CD14-positive monocyte (primary cell): ENCODE results near the gene ATP6V0E2. TPM values are rescaled to one million over a fixed set of nuclear protein-coding genes. Genes with fewer than 3 reads are reported as not detected.

ENCODE experiments used
- DNase-seq, 3 donors: peaks; one replicate each; pipeline ENCODE4 v3.0.0-alpha.2; 2011 to 2022
- H2AFZ ChIP-seq: 2 replicates; pipeline ENCODE4 v1.6.0; 2012; ENCODE audit warnings: mild to moderate bottlenecking, low read depth, low read length, inconsistent platforms; ENCODE audit not compliant: insufficient read depth, poor library complexity, severe bottlenecking
- H3K27ac ChIP-seq, 2 donors: 1 replicate in 1 of 2; 2 replicates in 1 of 2; pipeline ENCODE4 v1.5.1; 2012 to 2013; ENCODE audit warnings: low read length in 2 of 2, control low read depth in 1 of 2, inconsistent platforms in 1 of 2, low read depth in 1 of 2, mild to moderate bottlenecking in 1 of 2
- H3K27me3 ChIP-seq, 2 donors: one replicate each; pipeline versions ENCODE4 v1.6.0 to v1.6.1; 2011 to 2013; ENCODE audit warnings: low read length in 2 of 2; ENCODE audit not compliant: control insufficient read depth in 2 of 2, insufficient read depth in 2 of 2
- H3K36me3 ChIP-seq, 2 donors: replicated peaks in 1 of 2; 1 replicate in 1 of 2; 2 replicates in 1 of 2; pipeline versions ENCODE4 v1.5.1 to v1.6.1; 2012 to 2013; ENCODE audit warnings: low read length in 2 of 2, control low read depth in 1 of 2, inconsistent platforms in 1 of 2, mild to moderate bottlenecking in 1 of 2; ENCODE audit not compliant: insufficient read depth in 2 of 2, control insufficient read depth in 1 of 2
- H3K4me1 ChIP-seq, 2 donors: 1 replicate in 1 of 2; 2 replicates in 1 of 2; pipeline versions ENCODE4 v1.5.1 to v1.6.1; 2012 to 2013; ENCODE audit warnings: low read length in 2 of 2, control low read depth in 1 of 2, inconsistent platforms in 1 of 2, mild to moderate bottlenecking in 1 of 2, moderate library complexity in 1 of 2; ENCODE audit not compliant: insufficient read depth in 2 of 2, control insufficient read depth in 1 of 2
- H3K4me2 ChIP-seq: replicated peaks from 2 replicates; pipeline ENCODE3; 2012; ENCODE audit warnings: low read length, moderate library complexity, mild to moderate bottlenecking; ENCODE audit not compliant: poor library complexity, severe bottlenecking; ENCODE audit errors: extremely low read depth
- H3K4me3 ChIP-seq, 3 experiments: fragments of 200-600 bp in 1 of 3; sonication (generic) in 1 of 3; replicated peaks in 1 of 3; 1 replicate in 2 of 3; 2 replicates in 1 of 3; pipeline ENCODE4 v1.5.1; 2011 to 2013; ENCODE audit warnings: low read length in 3 of 3, mild to moderate bottlenecking in 3 of 3, control low read depth in 2 of 3, low read depth in 2 of 3, inconsistent platforms in 1 of 3, moderate library complexity in 1 of 3
- H3K79me2 ChIP-seq: 2 replicates; pipeline ENCODE4 v1.6.0; 2012; ENCODE audit warnings: mild to moderate bottlenecking, control low read depth, inconsistent platforms, low read length, moderate library complexity; ENCODE audit not compliant: insufficient read depth
- H3K9ac ChIP-seq: 2 replicates; pipeline ENCODE4 v1.6.0; 2017; ENCODE audit warnings: low read length, mild to moderate bottlenecking; ENCODE audit not compliant: insufficient read depth, poor library complexity, severe bottlenecking
- H3K9me3 ChIP-seq, 2 donors: replicated peaks in 1 of 2; 1 replicate in 1 of 2; 2 replicates in 1 of 2; pipeline versions ENCODE4 v1.5.1 to v1.6.1; 2012 to 2013; ENCODE audit warnings: low read length in 2 of 2, control low read depth in 1 of 2; ENCODE audit not compliant: control insufficient read depth in 1 of 2, insufficient read depth in 1 of 2
- H4K20me1 ChIP-seq: 2 replicates; pipeline ENCODE4 v1.6.0; 2012; ENCODE audit warnings: mild to moderate bottlenecking, low read length, control low read depth, moderate library complexity; ENCODE audit not compliant: insufficient read depth
- H3K27ac Mint-ChIP-seq, 7 donors: one replicate each; pipeline ENCODE4 v1.8.0; 2020; ENCODE audit warnings: mild to moderate bottlenecking in 7 of 7, mixed read lengths in 7 of 7, moderate library complexity in 6 of 7, inconsistent platforms in 2 of 7
- H3K27me3 Mint-ChIP-seq, 3 donors: one replicate each; pipeline ENCODE4 v1.8.0; 2021 to 2022; ENCODE audit warnings: low read depth in 3 of 3, mild to moderate bottlenecking in 3 of 3, mixed read lengths in 3 of 3, moderate library complexity in 3 of 3, inconsistent platforms in 1 of 3
- H3K36me3 Mint-ChIP-seq, 2 donors: one replicate each; pipeline ENCODE4 v1.8.0; 2020; ENCODE audit warnings: mixed read lengths in 2 of 2, inconsistent platforms in 1 of 2, mild to moderate bottlenecking in 1 of 2
- H3K4me1 Mint-ChIP-seq: one replicate; pipeline ENCODE4 v1.8.0; 2020; ENCODE audit warnings: mild to moderate bottlenecking, mixed read lengths
- H3K4me3 Mint-ChIP-seq, 2 donors: one replicate each; pipeline ENCODE4 v1.8.0; 2020; ENCODE audit warnings: mild to moderate bottlenecking in 2 of 2, mixed read lengths in 2 of 2, moderate library complexity in 1 of 2
- H3K9me3 Mint-ChIP-seq, 7 donors: one replicate each; pipeline ENCODE4 v1.8.0; 2020 to 2022; ENCODE audit warnings: mixed read lengths in 7 of 7, mild to moderate bottlenecking in 6 of 7, moderate library complexity in 6 of 7, inconsistent platforms in 2 of 7
- WGBS: methylation state at CpG from one replicate; pipeline ENCODE4 v1.1.5; 2013; ENCODE audit warnings: missing lambda C conversion rate; ENCODE audit not compliant: insufficient coverage; 5-methylcytosine and 5-hydroxymethylcytosine counted together
- intact Hi-C, 2 donors: fragments of 100-400 bp; cut with micrococcal nuclease; formaldehyde crosslinking; loops; one replicate each; pipeline versions ENCODE4 v1.15.0 to v1.15.1; 2023
- polyA plus RNA-seq, 3 donors: library from polyadenylated mRNA; depleted of rRNA in 1 of 3; unstranded in 2 of 3; stranded (reverse) in 1 of 3; fragments of 300-500 nt in 2 of 3; fragments of >200 nt in 1 of 3; fragmentation: Illumina TruSeq in 2 of 3; gene quantifications; 1 replicate in 2 of 3; 2 replicates in 1 of 3; pipeline ENCODE4 v1.2.3, GENCODE V29; 2012 to 2021
- TF ChIP-seq, protein P1 (sequence below): fragments of 200-600 bp; IDR thresholded peaks from one replicate; pipeline ENCODE4 v1.8.0; 2022; ENCODE audit warnings: antibody characterized with exemption, mild to moderate bottlenecking

The ATP6V0E2 gene
- polyA plus RNA-seq, 3 donors, result 4.4 to 13.3 (median 8.2) TPM

DNA sequence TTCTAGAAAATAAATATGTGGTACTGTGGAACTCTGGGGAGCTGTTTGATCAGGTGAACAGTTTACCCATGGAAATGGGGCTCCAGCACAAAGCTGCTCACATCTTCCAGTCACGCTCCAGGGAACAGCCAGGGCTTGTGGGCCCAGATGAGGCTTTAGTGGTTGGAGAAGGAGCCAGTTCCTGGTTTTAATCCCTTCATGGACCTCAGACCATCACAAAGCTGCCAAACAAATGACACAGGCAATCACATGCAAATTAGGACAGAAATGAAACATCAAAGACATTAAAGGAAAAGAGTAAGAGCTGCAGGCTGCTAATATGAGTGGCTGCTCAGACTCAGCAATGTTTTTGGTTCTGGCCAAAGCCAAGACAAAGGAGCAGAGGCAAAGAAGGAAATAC lies 2.2 kb upstream of the ATP6V0E2 start:
- Mint-ChIP-seq H3K27ac (peak overlapping the region in 3 of 7 donors; percentile 14 to 64 (median 46)), H3K27me3 (peaks cover 2 to 11% (median 6%) of the 10 kb centered on the region in 3 donors), H3K4me3 (no peak overlapping the region), H3K36me3 (peaks cover 0 to 5% of the 10 kb centered on the region in 2 donors), H3K9me3 (no peaks in the 10 kb centered on the region), H3K4me1 (peaks cover 32% of the 10 kb centered on the region)
- no peak overlapping the region for H3K4me2 ChIP-seq
- no peaks in the 10 kb centered on the region for H3K36me3 ChIP-seq
- no peaks in the 10 kb centered on the region for H3K9me3 ChIP-seq
- no peak overlapping the region for H2AFZ ChIP-seq
- H4K20me1 ChIP-seq, result no peaks in the 10 kb centered on the region
- TF ChIP-seq, protein P1, sequence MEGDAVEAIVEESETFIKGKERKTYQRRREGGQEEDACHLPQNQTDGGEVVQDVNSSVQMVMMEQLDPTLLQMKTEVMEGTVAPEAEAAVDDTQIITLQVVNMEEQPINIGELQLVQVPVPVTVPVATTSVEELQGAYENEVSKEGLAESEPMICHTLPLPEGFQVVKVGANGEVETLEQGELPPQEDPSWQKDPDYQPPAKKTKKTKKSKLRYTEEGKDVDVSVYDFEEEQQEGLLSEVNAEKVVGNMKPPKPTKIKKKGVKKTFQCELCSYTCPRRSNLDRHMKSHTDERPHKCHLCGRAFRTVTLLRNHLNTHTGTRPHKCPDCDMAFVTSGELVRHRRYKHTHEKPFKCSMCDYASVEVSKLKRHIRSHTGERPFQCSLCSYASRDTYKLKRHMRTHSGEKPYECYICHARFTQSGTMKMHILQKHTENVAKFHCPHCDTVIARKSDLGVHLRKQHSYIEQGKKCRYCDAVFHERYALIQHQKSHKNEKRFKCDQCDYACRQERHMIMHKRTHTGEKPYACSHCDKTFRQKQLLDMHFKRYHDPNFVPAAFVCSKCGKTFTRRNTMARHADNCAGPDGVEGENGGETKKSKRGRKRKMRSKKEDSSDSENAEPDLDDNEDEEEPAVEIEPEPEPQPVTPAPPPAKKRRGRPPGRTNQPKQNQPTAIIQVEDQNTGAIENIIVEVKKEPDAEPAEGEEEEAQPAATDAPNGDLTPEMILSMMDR, result no peak
- intact Hi-C loops, result loop anchor here in 1 of 2 donors (5.0 kb wide), 1 partner anchor 34 kb away; the partner anchor contains the start of gene ZNF862
- H3K9ac ChIP-seq, result no peak overlapping the region
- WGBS, result no CpG with 5 or more reads among the region's 1 CpG
- H3K27me3 ChIP-seq, result peaks cover 0 to 2% of the 10 kb centered on the region in 2 donors
- H3K27ac ChIP-seq, result no peak overlapping the region
- no peaks in the 10 kb centered on the region for H3K79me2 ChIP-seq
- DNase-seq, result no peak
- H3K4me3 ChIP-seq, result no peak overlapping the region
- peaks cover 26 to 32% of the 10 kb centered on the region in 2 donors for H3K4me1 ChIP-seq

DNA sequence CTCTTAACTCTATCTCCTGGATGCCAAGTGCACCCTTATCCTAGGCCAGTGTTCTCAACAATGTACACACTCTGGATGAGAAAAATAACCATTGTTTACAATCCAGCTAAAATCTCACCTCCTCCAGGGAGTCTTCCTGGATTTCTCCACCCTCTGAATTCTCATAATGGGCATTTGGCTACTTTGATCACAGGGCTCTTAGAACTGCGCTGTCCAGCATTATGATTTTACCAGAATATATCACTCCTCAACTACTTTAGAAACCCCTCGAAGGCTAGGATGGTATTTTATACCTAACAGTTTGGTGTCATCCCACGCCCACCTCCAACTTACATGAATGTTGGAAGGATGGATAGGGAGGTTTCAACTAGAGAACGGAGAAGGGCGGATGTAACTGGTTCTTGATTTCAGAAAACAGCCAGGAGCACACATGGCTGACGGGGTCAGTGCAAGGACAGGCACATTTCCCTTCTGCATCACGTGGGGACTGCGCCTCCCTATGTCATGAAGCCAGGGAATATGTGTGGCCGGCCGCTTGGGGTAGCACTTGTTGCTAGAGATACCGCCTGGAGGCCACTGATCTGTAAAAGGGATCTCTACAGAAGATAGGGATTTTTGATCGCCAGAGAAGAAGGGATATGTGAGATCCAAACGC lies 1.2 kb upstream of the ATP6V0E2 start:
- DNase-seq, result peak; percentile 65 to 81 (median 73)
- peaks cover 0 to 2% of the 10 kb centered on the region in 2 donors for H3K27me3 ChIP-seq
- H2AFZ ChIP-seq, result peak overlapping the region; percentile 99
- peak overlapping the region; percentile 65 for H3K9ac ChIP-seq
- peaks cover 27% of the 10 kb centered on the region for H3K4me1 Mint-ChIP-seq
- H3K79me2 ChIP-seq, result no peaks in the 10 kb centered on the region
- peak overlapping the region in 5 of 7 donors; percentile 71 to 84 (median 80) for H3K27ac Mint-ChIP-seq
- H4K20me1 ChIP-seq, result no peaks in the 10 kb centered on the region
- intact Hi-C loops, result loop anchor here in 1 of 2 donors (5.0 kb wide), 1 partner anchor 35 kb away; the partner anchor contains the start of gene ZNF862
- H3K4me3 ChIP-seq, result peak overlapping the region; percentile 51 to 86 (median 76)
- H3K4me1 ChIP-seq, result peaks cover 20 to 26% of the 10 kb centered on the region in 2 donors
- peak overlapping the region; percentile 99 for H3K4me2 ChIP-seq
- no peaks in the 10 kb centered on the region for H3K9me3 Mint-ChIP-seq
- peaks cover 2 to 11% (median 6%) of the 10 kb centered on the region in 3 donors for H3K27me3 Mint-ChIP-seq
- TF ChIP-seq, protein P1, result no peak
- no peaks in the 10 kb centered on the region for H3K9me3 ChIP-seq
- no peak overlapping the region for H3K27ac ChIP-seq
- no peaks in the 10 kb centered on the region for H3K36me3 ChIP-seq
- 0% methylated on average over 6 of the region's 13 CpGs for WGBS
- peak overlapping the region; percentile 82 to 90 for H3K4me3 Mint-ChIP-seq
- H3K36me3 Mint-ChIP-seq, result peaks cover 0 to 5% of the 10 kb centered on the region in 2 donors
